ENCODE results near the gene UNC5CL. TPM values are rescaled to one million over a fixed set of nuclear protein-coding genes. Genes with fewer than 3 reads are reported as not detected.

Gene UNC5CL
- total and polyA plus RNA-seq, 9 of the 15 experiments (the other 6 are each of a cell fraction or from before 2014, with no cell fraction given) = 0.07 to 1.8 (median 0.62) TPM; not detected in 1

DNA sequence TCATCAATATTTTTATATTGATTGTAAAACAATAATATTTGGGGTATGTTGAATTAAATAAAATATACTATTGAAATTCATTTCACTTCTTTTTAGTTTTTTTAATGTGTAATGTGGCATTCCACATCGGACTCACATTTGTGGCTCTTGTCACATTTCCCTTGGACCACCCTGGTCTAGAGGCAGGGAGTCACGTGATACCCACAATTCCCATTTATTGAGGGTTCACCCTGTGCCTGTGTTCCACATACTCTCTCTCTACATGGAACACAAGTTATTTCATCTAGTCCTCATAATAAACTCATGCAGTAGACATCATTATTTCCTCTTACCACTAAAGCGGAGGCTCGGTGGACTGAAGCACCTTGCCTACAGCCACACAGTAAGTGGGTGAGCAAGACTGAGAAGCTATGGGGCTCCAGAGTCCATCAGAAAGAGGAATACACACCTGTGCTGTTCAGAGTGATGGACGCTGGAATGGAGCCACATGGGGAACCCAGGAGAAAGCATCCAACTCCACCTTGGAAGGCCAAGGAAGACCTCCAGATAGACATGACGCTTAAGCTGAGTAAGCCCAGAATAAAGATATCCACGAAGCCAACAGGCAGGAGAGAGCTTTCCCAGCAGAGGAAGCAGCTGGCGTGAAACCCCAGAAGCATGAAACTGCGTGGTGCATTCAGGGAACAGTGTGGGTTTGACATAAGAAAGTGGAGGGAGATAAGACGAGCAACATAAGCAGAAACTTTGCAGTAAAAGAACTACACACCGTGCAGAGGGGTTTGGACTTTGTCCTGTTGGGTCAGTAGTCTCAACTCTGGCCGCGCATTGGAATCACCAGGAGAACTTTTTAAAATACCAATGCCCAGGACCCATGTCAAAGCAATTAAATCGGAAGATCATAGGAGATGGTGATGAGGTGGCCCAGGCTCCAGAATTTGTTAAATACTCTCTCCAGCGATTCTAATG, 49.5 kb downstream of the UNC5CL start:
- H3K9ac ChIP-seq (ENCODE audit: insufficient read depth in 1 of 2, low read depth in 2 of 2, low read length in 2 of 2) = no peak overlapping the region
- 2% methylated on average over 15 of the region's 15 CpGs for WGBS (ENCODE audit: insufficient coverage, low coverage, missing lambda C conversion rate)
- H3K36me3 ChIP-seq (ENCODE audit: control insufficient read depth, insufficient read depth, low read length) = no peaks in the 10 kb centered on the region
- H3K27ac ChIP-seq (ENCODE audit: extremely low read depth, low read depth, low read length) = no peak overlapping the region
- H3K4me2 ChIP-seq (ENCODE audit: insufficient read depth, low read length) = no peak overlapping the region
- no peaks in the 10 kb centered on the region for H3K9me1 ChIP-seq (ENCODE audit: control insufficient read depth, insufficient read depth, low read length)
- in situ Hi-C loops (cut with MboI) = no loop called here
- TF ChIP-seq TFE3 (CRISPR knock-in tag; IDR thresholded peaks at IDR 0.05) = peak; percentile 91
- TF ChIP-seq RAD51 (IDR thresholded peaks at IDR 0.05; ENCODE audit: borderline replicate concordance, low read depth) = 0 out of 2 replicates have a peak, but pooled peaks have one; percentile 34
- TF ChIP-seq, protein P1, sequence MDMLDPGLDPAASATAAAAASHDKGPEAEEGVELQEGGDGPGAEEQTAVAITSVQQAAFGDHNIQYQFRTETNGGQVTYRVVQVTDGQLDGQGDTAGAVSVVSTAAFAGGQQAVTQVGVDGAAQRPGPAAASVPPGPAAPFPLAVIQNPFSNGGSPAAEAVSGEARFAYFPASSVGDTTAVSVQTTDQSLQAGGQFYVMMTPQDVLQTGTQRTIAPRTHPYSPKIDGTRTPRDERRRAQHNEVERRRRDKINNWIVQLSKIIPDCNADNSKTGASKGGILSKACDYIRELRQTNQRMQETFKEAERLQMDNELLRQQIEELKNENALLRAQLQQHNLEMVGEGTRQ (CRISPR knock-in tag; IDR thresholded peaks at IDR 0.05) = 0 out of 2 replicates have a peak, but pooled peaks have one; percentile 36
- no peak for TF ChIP-seq ZNF445 (CRISPR knock-in tag; IDR thresholded peaks at IDR 0.05; ENCODE audit: low read depth)
- no peak overlapping the region for H2AFZ ChIP-seq (ENCODE audit: low read depth, low read length)
- DNase-seq (ENCODE audit: extremely low read depth in 1 of 4, low spot score in 3 of 4) (no peak), ATAC-seq (no peak), FAIRE-seq (no peak)
- ChIA-PET POLR2A (no interaction called here), CTCF (ENCODE audit: low intra/inter-chr PET ratio) (no interaction called here)
- H3K79me2 ChIP-seq (ENCODE audit: control insufficient read depth, insufficient read depth, low read length) = no peaks in the 10 kb centered on the region
- no peaks in the 10 kb centered on the region for H3K4me1 ChIP-seq (replicated peaks in 1 of 2; ENCODE audit: control insufficient read depth in 2 of 2, insufficient read depth in 2 of 2, low read length in 2 of 2)
- H4K20me1 ChIP-seq (replicated peaks; ENCODE audit: control insufficient read depth, insufficient read depth, low read length) = no peaks in the 10 kb centered on the region
- H3K27me3 ChIP-seq (ENCODE audit: control insufficient read depth in 2 of 2, insufficient read depth in 2 of 2, low read length in 2 of 2) = peaks cover 19 to 38% of the 10 kb centered on the region in 2 experiments
- intact Hi-C loops (cut with micrococcal nuclease) = no loop called here
- no TSS peak for BruUV-seq (replicated peaks)
- H3K4me3 ChIP-seq = no peak overlapping the region
- no peaks in the 10 kb centered on the region for H3K9me3 ChIP-seq (replicated peaks; ENCODE audit: control insufficient read depth, insufficient read depth, low read depth, low read length)

Measured in K562 (cell line).